Activated T-cell treated with anti-CD3 and anti-CD28 coated beads for 1 hour (primary cell): ENCODE results near the gene TNIP3.
"Not testable (repeated sequence)": the region's sequence is repeated elsewhere in the genome, so short reads cannot be mapped to it uniquely, and the experiment has no call there.

Experiments used
- DNase-seq: peaks from one replicate; pipeline ENCODE4 v3.0.0-alpha.2; 2020; ENCODE audit warnings: low read depth

Gene TNIP3, protein sequence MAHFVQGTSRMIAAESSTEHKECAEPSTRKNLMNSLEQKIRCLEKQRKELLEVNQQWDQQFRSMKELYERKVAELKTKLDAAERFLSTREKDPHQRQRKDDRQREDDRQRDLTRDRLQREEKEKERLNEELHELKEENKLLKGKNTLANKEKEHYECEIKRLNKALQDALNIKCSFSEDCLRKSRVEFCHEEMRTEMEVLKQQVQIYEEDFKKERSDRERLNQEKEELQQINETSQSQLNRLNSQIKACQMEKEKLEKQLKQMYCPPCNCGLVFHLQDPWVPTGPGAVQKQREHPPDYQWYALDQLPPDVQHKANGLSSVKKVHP

DNA sequence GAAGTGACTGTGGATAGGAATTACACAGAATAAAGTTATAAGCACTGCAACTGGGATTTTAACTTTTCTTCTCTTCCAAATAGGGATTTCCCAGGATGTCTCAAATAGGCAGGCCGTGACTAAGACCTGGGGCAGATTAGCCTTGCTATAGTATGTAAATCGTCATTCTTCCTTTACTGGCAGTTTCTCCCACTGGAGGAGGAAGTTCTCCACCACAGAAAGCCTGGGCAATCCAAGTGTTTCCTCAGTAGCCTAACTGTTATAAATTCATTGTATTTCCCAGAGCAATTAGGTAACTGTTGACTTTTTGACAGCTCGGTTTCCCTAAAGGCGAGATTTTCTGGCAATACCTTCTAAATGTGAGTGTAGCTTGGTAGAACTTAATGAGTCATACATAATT, at the start of gene TNIP3:
TNIP3 (minus strand) TSS at position 31 of the 400 bp plus-strand sequence. CDS start 196 bp downstream, outside the sequence.
- no peak for DNase-seq

DNA sequence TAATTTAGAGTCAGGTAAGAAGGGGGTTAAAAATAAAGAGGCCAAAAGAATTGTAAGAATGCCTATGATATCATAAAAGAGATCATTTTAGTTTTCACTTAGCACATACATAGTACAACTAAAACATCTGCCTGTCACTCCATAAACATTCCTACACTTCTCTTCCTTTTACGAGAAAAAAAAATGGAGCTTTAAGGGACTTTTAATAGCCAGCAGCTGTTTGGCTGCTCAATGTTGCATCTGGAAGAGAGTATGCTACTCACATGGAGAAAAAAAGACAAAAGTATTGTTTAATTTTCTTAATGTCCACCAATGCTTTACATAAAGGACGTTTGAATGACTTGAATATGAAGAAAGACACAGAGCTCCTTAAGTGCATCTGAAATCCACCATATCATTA, 48.7 kb upstream of the TNIP3 start:
- DNase-seq, result no peak

DNA sequence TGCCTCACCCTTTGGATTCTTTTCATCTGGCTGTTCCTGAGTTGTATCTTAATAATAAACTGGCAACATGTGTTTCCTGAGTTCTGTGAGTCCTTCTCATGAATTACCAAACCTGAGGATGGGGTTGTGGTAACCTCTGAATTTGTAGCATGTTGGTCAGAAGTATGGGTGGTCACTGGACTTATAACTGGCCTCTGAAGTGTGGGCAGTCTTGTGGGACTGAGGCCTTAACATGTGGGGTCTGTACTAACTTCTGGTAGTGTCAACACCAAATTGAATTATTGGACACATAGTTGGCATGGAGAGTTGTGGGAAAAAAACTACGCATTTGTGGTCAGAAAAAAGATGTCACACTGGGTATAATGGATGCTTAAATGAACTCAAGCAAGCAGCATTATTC, 45.0 kb upstream of the TNIP3 start:
- DNase-seq, result no peak

DNA sequence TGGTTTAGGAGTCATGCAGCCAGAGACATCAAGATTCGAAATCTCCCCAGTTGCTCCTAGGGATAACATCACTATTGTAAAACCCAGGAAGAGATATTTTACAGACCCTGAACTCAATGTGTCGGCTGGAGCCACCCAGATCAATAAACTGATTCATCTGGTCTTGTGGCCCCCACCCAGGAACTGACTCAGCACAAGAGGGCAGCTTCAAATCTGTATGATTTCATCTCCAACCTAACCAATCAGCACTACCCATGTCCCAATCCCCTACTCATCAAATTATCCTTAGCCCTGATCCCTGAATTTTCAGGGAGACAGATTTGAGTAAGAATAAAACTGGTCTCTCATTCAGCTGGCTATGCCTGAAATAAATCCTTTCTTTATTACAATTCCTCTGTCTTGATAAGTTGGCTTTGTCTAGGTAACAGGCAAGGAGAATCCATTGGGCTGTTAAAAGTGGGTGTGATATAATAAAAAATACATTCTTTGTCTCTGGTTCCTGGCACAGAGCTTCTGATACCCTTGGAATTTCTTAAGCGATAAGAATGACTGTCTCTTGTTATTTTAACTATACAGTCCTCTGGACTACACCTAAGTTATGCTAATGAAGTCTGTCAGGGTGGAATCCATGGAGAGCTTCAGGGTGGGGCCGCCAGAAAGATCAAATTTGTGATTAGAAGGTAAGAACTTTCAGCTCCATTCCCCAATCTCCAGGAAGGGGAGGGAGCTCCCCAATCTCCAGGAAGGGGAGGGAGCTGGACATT, 44.3 kb upstream of the TNIP3 start:
- DNase-seq, result no peak

DNA sequence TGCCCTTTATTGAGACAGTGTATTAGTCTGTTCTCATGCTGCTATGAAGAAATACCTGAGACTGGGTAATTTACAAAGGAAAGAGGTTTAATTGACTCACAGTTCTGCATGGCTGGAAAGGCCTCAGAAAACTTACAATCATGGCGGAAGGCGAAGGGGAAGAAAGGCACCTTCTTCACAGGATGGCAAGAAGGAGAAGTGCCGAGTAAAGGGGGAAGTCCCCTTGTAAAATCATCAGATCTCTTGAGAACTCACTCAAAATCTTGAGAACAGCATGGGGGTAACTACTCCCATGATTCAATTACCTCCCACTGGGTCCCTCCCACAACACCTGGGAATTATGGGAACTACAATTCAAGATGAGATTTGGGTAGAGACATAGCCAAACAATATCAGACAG, 41.7 kb upstream of the TNIP3 start:
- DNase-seq, result not testable (repeated sequence)

DNA sequence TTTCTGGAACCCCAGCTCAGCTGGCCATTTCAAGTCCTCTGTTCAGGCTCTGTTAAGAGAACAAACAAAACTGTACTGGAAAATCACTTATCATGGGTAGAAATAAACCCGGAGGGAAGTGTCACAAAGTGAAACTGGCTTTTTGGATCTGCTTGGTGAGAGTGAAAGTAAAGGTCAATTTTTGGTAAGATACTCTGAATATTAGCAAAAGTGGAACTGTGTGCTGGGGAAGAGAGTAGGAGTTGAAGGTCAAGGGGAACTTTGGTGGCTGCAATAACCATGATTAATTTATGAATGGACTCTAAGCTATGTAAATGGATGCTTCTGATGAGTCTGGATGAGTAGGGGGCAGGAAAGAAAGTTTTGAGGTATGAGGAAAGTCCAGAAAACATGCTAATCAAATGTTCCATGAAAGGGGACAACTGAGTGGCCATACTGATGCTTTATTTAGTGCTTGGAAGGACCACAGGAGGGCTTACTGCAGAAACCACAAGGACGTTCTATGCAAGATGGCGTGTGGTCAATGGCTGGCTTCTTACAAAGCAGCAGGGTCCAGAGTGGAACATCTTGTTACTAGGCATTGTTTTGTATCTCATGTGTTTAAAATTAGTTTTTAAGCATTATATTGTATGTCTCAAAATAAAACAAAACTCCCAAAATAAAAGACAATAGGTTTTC, 36.8 kb upstream of the TNIP3 start:
- no peak for DNase-seq

DNA sequence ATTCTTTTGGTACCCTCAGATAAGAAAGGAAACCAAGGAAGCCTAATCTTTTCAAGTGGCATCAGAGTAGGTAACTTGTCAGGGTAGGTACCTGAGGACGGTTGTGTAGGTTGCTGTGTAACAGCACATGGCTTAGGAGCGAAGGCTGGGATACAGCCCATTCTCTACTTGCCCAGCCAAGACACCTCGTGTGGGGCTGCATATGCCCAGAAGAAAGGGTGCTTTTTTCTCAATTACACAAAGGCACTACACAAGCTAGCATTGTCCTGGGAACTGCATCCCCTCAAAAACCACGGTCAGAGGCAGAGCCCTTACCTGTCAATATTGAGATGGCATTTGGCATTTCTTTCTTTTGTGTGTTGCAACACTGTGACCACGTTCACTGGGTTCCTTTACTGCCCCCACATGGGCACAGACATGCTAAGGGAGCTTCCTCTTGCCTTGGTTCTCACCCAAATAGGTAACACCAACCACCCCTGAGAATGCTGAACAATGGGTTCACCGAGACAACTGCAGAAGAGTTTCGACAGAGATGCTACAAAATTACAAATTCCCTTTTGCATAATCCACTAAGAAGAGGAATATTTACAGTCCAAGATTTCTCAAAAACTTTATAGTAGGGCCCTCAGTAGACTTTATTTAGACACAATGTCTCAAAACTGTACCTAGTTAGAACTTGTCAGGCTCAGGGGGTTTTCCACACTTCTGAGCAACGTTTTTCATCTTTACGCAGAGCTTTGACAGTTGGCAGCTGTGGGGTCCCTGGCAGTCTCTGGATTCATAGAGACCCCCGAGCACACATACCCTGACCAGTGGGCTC, 35.8 kb upstream of the TNIP3 start:
- DNase-seq, result no peak

DNA sequence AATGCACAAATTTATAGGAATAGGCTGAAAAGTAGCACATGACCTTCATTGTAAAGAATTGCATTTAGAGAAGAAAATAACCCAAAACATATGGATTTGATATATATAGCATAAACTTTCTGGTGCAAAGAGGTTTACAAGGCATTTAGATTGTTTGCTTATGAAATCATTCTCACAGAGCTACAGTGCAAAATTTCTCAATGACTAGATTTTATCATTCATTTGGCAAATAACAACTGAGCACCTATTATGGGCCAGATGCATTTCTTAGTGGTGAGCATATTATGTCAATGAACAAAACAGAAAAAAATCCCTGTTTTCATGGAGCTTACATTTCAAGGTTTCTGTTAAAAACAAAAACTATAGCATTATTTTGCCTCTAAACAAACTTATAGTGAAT, 34.1 kb upstream of the TNIP3 start:
- no peak for DNase-seq

DNA sequence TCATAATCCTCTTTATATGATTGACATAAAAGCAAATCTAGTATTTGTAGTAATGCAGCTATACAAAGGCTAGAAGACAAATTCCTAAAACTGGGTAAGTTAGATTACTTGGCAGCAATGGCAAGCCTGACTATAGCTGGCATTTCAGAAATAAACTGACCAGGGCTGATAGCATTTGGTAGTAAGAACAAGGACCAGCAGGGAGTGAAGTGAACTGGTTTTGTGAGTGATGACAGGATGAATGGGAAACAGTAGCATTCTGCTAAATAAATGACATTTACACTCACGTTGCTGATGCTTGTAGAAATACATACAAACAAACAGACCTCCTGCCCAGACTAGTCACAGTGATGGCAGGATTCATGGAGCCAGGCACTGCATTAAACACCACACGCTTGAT, 31.5 kb upstream of the TNIP3 start:
- no peak for DNase-seq

DNA sequence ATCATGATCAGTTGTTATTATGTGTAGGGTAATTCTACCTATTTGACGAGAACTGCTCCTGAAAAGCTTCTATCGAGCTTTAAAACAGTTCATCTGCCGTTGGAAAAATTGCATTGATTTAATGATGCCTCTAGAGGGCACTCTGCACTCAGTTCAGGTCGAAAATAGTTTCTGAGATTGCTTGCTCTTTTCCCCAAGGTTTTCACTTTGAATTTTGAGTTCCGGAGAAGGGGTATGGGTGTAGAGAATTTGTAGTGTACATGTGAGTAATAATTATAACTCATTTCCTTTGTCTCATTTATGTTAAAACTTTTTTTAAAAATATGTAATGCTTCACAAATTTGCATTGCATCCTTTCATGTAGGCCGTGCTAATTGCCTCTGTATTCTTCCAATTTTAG, 28.4 kb upstream of the TNIP3 start:
- no peak for DNase-seq

DNA sequence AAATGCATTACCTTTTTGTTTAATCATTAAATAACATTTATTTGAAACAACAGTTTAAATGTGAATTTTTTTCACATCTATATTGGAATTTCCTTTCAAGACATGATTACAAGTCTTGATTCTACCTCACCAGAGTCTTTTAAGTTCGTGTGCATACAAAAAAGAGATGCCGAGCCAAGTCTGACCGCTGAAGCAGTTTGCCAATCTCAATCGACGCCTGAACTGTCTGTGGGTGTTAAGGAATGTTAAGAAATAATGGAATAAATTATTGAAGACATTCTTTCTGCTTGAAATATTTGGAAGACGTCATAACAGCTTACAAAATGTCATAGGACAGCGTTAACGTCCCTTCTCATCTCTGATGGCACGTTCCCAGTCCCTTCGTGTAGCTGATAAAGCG, 27.9 kb upstream of the TNIP3 start:
- no peak for DNase-seq

DNA sequence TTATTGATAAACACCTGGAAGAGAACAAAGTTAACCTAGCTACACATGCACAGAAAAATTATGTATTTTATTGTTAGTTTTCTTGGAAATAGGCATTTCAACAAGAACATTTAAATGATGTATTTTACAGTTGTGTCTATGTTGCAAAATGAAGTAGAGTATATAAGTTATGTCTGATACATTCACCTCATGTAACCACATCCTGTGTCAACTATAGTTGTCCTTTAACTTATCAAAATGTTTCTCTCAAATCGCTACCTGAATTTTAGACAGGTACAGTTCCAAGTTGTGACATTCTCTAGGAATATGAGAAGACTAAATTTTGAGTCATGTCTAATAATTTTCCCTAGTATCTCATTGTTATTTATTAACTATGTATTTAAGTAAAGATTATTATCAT, 27.2 kb upstream of the TNIP3 start:
- DNase-seq, result no peak

DNA sequence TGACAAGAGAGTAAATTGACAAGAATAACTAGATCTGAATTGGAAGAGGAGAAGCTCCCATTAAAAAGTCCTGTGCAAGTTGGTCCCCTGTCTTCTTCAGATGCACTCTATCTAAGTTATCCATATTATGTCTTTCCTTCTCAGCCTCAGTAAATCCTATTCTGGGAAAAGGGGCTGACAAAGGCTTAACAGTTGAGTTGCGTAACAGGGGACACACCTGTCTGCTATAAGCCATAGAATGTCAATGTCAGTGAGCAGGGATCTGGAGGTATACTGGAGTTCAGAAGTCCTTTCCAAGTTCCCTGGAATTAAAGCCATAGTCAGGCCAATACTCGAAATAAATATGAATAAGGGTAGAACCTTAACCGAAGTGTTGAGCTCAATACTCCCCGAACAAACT, 26.3 kb upstream of the TNIP3 start:
- DNase-seq, result no peak

DNA sequence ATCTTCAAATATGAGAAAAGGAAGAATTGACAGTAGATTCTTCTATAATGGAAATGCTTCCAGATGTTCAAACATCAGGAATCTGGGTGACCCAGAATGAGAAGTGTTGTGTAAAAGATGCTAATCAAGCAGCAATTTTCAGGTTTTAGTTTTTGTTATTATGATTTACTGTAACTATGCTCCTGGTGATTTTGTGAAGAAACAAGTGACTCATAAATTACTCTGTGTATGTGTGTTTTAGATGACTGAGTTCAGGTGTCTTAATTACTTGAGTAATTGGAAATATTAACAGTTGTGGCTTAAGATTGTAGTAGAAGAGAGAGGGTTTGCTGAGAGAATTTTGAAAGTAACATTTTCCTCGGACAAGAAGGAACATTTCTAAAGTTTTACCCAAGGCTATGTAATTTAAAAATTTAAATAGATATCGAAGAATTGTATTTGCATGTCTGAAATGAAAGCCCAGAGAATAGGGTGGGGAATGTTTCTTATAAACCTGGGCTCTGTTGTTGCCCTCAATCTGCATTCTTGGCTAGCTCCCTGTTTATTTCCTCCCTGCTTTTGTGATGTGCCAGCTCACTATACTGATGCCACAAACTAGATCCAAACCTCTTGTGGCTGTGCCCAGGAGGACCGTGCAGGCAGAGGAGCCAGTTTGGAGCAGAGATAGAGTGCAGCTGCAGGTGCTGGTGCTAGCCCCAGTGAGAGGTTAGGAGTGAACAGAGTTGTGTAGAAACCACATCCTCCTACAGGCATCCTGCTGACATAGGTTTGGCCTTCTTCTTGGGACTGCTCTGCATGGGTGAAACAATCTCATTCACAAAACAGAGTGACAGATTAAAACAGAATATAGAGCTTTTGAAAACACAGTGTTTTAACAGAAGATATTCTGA, 25.4 kb upstream of the TNIP3 start:
- peak; percentile 28 for DNase-seq

DNA sequence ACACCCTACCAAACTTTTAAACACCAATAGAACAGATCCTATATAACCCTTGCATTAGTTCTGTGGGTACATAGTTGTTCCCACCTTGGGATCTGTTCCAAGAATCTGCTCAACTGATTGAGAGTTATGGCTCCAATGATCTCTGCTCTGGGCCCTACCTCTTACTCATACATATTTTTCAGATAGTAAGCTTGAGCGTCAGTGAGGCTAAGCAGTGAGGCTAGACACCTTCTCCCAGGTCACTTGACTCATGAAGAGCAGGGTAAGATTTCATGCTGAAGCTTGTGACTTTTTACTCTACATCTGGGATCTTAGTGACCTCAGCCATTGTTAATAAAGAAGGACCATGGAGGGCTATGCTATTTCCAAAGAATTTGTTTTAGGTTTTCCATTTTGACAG, 23.1 kb upstream of the TNIP3 start:
- DNase-seq, result no peak

DNA sequence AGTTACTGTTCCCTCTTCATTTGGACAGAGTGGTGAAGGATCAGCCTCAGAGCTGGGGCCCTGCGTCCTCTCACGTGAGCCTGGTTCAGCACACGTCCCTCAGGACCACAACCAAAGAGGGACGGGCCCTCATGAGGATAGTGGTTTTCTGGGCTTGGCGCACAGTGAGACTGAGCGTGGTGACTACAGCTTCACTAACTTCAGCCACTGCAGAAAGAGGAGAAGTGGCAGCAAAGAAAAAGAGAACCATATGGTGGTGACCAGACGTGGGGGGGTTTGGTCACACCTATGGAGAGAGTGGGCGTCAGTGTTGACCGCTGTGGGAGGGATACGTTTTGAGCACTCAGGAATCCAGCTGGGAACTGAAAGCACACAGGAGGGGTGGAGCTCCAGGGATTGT, 21.8 kb upstream of the TNIP3 start:
- DNase-seq, result no peak

DNA sequence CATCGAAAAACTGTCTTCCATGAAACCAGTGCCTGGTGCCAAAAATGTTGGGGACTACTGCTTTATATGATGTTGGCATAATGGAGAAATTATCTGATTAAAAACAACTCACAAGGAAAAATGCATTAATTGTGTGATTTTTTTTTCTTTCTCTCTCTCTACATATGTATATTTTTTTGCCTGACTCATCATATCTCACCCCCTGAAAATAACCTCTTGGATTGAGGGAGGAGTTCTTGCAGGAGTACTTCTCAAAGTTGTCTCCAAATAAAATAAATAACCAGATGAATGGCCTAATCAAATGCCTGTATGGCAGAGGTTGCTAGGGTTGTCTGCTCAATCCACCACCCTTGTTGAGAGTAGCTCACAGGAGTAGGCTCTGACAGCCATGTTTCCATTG, 19.9 kb upstream of the TNIP3 start:
- DNase-seq, result no peak

DNA sequence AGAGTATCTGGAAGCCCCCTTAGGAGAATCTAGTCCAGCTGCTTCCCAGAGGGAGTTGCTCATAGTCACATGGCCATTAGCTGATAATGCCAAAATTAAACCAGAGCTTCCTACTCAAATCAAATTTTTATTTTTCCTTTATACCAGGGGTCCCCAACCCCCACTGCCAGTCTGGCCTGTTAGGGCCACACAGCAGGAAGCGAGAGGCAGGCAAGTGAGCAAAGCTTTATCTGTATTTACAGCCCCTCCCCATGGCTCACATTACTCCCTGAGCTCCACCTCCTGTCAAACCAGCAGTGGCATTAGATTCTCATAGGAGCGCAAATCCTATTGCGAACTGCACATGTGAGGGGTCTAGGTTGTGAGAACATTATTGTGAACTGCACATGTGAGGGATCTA, 19.2 kb upstream of the TNIP3 start:
- DNase-seq, result no peak

DNA sequence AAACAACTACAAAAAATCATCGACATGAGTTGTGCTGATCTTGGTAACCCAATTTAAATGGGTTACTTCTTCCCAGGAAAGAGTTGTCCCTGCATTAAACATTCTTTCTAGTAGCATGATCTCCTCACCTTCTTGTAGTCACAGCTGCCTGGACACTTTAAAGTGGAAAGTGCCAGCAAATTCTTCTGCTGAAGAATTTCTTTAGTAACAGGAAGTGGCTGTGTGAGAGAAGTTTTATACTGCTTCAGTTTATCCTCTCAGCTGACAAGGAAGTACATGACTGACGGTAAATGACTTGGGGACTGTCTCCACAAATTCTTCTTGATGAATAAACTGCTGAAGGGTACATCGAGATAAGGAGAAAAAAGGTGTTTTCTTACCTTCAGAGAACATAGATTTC, 18.2 kb upstream of the TNIP3 start:
- no peak for DNase-seq

DNA sequence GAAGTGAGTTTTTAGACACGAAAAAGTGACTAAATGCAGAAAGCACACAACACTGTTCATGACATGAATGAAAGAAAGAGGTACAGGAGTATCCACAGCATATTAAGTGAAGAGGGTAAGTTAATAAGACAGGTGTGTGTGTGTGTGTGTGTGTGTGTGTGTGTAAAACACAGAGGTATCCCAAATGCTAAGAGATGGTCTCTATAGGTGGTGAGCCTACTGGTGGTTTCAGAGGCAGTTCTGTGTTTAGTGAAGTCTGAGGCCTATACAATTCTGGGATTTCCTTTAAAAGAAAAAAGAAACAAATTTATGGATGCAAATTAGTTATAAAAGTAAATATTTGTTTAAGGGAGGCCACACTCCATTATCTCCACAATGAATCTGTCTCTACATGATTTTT, 17.4 kb upstream of the TNIP3 start:
- DNase-seq, result no peak

DNA sequence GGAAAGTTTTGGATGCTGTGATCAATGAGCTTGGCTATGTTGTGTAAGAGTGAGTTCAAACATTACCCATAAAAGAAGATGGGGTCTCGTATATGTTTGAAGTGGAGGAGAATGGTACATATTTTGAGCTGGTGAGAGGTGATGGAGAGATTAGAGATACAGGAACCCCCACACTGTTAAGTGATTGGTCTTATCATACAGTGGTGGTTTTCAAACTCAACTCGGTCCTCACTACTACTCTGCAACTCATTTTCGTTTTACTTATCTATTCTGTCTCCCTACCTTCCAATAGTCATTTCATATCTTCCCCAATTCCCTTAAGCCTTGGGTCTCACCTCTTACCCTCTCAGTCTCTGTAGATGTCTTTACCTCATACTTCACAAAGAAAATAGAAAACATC, 16.4 kb upstream of the TNIP3 start:
- no peak for DNase-seq
